NK-92 (cell line): ENCODE results near the gene LRIG2.
"Not testable (repeated sequence)": the region's sequence is repeated elsewhere in the genome, so short reads cannot be mapped to it uniquely, and the experiment has no call there.

Experiments used
- DNase-seq: peaks from one replicate; lab custom pipeline; 2025; ENCODE audit not compliant: unreplicated experiment; lab: John Stamatoyannopoulos, UW

LRIG2 gene

DNA sequence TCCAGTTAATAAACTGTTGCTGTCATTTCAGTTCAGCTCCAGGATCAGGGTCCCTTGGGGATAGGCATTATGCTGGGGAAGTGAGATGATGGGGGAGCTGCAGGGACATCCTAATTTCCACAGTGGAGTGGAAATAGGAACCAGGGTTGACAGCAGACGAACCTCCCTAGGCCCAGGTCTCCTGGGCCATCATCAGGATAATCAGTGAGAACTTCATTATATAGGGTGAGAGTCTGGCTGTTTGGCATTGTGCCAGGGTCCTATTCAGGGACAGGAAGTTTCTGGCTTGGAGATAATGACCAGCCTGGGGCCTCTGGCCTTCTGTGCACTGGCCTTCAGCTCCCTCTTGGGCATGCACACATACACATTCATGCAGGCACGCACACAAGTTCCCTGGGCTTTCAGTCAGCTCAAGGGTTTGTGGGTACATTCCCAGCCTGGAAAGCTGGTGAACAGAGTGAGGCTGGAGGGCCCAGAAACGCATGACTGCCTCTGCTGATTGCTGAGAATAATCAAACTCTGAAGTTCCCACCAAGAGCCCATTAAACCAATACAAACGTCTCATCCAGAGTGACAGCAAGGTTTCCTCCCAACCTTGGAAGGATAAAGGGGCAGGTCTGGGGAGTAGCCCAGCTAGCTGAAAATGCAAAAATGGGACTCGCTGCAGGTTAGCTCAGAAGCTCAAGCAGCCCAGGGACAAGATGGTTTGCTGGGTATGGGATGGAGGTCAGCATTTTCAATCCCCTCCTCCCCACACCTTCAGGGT is 13.9 kb upstream of the LRIG2 start:
- DNase-seq = no peak

DNA sequence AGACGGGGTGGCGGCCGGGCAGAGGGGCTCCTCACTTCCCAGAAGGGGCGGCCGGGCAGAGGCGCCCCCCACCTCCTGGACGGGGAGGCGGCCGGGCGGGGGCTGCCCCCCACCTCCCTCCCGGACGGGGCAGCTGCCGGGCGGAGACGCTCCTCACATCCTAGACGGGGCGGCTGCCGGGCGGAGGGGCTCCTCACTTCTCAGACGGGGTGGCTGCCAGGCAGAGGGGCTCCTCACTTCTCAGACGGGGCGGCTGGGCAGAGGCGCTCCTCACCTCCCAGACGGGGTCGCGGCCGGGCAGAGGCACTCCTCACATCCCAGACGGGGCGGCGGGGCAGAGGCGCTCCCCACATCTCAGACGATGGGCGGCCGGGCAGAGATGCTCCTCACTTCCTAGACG is 9.5 kb upstream of the LRIG2 start:
- not testable (repeated sequence) for DNase-seq

DNA sequence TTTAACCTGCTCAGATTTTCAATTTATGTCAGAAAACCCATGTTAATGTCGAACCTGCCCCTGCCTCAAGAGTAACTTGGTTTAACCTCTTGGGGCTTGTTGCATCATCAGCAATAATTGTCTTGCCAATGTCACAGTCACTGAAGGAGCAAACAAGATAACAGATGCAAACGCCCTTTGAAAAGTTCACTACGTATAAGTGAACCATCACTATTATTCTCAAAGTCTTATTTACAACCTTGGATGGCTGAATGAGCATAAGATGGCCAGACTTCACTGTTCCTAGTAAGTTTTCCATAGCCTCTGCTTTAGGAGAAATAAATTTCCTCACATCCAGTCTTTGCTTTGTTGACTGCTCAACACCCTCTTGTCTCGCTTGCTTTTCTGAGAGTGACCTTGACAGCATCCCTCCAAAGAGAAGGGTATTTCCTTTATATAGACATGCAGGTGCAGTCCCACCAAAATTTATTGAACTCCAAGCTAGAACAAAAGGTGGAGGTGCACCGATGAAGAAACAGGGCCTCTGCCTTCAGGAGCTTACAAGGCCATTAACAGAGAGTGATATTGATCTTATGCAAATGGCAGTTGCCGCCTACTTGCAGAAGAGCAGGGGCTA is 749 bp upstream of the LRIG2 start:
- no peak for DNase-seq

DNA sequence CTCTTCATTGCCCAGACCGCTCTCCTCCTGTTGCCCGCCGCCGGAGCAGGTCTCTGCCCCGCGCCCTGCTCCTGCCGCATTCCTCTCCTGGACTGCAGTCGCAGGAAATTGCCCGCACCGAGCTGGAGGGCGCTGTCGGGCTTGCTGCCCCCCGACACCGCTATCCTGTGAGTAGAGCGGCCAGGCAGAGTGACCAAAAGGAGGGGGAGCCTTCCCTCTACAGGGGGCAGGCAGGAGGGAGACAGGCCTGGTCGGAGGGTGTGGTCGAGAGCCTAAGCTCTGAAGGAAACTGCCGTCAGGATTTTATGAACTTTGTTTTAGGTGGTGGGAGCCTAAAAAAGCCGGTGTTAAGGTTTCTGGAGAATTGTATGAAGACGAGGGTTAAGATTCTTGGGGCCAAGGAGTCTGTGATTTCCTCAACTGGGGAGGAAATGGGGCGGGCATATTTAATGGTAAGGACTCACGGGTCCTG is 517 bp downstream of the LRIG2 start:
- no peak for DNase-seq

DNA sequence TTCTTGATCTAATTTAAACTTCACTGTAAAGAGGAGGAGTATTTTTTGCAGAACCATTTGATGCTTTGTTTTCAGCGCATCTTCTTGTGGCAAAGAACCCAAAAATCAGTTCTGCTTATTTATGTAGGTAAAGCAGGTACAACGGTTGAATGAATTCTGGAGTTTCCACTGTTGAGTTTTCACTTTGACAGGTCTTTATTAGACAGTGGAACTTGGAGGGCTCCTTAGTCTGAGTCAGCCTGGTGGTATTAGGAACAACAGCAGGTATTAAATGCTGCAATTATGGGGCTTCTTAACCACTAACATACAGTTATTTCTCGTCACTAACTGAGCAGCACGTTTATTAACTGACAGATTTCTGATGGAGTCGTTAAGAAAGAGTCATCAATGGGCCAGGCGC is 1.2 kb downstream of the LRIG2 start:
- no peak for DNase-seq

DNA sequence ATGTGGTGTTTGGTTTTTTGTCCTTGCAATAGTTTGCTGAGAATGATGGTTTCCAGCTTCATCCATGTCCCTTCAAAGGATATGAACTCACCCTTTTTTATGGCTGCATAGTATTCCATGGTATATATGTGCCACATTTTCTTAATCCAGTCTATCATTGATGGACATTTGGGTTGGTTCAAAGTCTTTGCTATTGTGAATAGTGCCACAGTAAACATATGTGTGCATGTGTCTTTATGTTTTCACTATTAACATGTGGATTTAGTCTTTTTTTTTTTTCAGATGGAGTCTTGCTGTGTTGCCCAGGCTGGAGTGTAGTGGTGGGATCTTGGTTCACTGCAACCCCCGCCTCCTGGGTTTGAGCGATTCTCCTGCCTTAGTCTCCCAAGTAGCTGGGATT is 5.0 kb downstream of the LRIG2 start:
- not testable (repeated sequence) for DNase-seq

DNA sequence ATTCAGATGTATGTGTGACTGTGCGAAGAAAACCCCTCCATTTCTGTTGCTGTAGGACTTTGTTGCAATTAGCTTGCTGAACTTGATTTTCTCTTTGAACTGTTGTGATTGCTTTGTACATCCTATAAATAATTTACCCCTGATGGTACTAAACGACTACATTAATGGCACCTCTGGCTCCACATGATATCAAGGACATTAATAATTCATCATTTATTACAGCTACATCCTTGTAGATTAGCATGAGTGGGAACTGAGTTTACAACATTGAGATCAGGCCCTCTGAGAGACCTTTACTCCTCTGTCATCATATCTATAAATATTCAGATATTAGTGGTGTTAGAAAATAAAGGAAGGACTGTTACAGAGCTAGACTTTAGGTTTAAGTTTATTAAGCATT is 13.5 kb downstream of the LRIG2 start:
- DNase-seq = no peak

DNA sequence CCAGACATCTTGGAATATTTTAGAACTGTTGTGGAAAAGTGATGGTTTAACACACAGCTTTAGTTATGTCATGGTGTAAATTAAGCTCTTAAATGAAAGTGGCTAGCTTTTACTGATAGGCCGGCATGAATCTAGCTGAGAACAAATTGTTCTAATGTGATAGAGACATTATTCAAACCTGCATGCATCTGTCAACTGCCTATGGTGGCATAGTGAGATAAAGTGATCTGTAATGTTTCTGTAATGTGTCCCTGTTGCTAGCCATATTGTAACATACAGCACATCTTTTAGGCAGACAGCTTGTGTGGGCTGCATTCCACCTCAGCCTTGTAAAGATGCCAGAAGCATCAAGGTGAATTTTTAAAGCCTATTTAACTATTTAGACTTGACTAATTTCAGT is 16.0 kb downstream of the LRIG2 start:
- DNase-seq = no peak

DNA sequence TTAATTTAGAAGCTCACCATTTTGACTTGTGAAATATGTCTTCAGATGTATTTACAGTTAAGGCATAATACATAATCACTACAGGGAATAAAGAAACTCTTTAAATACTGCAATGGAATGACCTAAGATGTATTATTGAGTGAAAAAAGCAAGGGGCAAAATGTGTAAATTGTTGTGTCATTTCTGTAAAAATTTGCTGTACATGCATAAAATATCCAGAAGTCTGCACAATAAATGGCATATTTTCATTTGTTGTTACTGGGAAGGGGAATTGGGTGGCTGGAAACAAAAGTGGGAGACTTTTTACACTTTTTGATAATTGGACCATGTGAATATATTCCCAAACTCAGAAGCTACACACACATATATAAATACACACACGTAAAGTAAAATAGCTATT is 17.1 kb downstream of the LRIG2 start:
- DNase-seq = no peak

DNA sequence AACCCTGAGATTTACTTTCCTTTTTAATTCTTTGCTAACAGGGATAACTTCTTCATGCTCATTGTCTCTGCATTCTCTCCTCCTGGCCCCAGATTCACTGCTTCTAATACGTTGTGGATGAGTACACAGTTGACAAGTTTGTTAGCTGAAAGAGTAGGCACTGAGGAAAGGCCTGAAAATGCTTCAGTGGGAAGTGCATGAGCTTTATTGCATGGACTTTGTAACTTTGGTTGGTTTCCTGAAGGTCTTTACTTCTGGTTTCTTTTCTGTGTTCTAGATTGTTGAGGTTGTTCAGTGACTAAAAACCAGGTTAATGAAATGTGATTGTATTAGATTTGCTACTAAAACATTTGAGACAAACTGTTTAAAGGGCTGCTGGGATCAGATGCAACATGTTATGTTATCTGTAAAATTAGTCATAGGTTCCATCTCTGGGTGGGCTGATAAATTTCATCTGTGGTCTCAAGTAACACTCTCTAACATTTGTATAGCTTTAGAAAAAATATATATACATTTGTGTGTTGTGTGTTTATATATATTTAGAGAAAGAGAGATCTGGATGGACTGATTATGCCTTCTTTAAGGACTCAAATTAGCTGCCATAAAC is 19.1 kb downstream of the LRIG2 start:
- DNase-seq = no peak

DNA sequence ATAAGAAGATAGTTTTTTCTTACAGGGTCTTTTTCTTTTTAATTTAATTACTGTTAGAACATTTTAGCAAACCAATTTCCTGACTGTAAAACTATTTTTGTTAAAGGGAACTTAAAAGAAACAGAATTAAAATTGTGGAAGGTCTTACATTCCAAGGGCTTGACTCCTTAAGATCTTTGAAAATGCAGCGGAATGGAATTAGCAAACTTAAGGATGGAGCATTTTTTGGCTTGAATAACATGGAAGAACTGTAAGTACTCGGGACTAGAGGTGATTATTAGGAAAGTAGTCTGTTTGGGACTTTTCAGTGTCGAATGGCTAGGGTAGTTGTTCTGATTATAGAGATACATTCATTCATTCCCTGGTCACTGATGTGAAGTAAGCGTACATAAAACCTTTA is 21.5 kb downstream of the LRIG2 start:
- no peak for DNase-seq

DNA sequence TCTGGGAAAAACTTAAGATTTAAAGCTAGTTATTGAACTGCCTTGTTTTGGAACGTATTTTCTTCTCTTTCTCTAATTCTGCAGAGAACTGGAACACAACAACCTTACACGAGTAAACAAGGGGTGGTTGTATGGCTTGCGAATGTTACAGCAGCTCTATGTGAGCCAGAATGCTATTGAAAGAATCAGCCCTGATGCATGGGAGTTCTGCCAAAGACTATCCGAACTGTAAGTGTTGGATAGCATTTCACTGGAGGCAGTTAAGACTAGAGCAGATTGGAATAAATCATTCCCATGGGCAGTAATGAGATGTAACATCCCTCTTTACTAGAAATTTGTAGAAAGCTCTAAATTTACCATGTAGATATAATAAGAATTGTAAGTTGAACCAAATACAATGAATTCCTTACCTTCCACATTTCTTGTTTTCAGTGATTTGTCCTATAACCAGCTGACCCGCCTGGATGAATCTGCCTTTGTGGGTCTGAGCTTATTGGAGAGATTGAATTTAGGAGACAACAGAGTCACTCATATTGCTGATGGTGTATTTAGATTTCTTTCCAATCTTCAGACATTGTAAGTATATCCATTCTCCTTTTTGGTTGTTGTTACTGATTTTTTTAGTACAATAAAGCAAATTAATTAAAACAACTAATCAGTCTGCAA is 22.9 kb downstream of the LRIG2 start:
- DNase-seq = no peak

DNA sequence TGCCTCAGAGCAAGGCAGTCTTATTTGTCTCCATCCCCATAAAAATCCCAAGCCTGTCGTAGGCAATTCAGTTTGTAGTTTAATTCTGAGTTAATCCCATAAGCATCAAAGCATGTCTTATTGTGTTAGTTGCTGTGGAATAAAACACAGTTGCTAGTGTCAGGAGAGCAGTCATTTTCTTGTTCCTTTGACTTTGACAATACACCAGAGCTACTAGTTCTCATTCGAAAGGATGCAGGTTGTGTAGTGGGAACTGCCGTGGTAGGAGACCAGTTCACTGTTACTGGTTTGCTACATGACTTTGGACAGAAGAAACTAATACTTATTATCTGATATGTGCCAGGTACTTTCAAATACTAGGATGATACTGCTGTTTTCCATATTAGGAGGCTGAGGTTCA is 23.5 kb downstream of the LRIG2 start:
- no peak for DNase-seq

DNA sequence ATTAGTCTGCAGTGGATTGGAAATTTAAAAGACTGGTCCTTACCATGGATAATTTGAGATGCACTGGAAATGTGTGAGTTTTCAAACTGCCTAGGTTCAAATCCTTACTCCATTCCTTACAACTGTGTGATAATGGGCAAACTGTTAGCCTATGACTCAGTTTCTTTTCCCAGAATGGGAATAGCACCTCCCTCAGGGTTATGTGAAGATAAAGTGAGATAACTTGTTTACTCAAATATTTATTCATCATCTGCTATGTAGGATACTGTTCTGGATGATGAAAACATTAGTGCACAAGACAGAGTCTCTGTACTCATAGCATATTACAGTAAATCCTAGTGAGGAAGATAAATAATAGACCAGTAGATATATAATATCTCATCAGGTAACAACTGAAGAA is 28.6 kb downstream of the LRIG2 start:
- DNase-seq = no peak

DNA sequence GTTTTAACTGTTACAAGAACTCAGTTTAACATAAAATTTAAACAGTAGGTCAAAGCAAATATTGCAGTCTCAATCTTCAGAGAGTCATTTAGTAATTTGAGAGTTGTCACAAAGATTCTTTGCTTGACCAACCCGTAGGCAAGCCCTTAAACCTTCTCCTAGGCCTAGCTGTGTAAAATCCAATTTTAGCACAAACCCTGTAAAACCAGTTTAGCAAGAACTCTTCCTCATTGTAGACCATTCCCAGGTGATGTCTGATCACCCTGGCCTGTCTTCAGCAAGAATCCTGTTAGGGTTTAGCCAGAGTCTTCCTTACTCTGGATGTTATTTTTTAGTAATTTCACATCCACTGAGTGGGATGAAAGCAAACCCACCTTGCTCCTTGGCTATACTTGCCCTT is 30.1 kb downstream of the LRIG2 start:
- DNase-seq = no peak

DNA sequence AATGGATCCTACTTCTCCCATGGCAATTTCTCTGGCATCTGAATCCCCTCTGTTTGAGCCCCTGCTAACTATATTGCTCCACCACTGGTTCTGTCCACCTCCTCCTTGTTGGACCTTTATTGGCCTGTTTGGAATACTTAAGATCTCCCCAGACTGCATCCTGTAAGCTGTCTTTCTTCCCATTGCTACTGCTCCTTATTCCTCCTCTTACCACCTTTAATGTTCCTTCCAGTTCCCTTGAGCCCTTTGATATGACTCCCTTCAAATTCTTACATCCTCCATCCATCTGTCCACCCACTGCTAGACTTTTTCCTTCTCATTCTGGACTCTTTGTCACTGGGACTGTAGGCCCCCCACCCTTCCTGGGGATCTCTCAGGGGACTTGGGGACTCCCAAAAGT is 31.0 kb downstream of the LRIG2 start:
- DNase-seq = no peak

DNA sequence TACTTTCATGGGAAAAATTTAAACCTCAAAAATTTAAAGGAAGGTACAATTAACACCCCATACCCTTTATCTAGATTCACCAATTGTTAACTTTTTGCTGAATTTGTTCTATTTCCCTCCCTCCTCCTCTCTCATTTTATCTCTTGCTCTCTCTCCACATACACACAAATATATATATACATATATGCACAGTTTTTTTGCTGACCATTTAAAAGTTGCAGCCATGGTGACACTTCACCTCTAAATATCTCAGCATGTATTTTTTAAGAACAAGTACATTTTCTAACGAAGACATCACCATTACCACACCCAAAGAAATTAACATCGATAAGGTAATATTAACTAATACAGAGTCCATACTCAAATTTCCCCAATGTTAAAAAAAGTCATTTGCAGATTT is 33.9 kb downstream of the LRIG2 start:
- DNase-seq = no peak

DNA sequence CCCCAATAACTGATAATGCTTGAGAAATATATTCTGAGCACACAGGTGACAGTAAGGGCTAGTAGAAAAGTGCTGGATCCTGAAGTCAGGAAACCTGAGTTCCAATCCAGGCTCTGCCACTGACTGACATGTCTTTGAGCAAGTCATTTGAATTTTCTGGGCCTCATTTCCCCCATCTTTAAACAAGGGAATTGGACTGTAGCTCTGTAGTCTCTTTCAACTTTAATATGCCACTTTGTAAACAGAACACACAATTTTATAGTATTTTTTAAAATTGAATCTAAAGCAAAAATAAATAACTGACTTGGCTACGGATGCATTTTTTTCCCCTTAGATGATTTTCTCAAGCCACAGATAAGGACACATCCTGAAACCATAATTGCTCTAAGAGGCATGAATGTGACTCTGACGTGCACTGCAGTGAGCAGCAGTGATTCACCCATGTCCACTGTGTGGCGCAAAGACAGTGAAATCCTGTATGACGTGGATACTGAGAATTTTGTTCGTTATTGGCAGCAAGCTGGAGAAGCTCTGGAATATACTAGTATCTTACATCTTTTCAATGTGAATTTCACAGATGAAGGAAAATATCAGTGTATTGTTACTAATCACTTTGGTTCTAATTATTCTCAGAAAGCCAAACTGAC is 37.0 kb downstream of the LRIG2 start:
- DNase-seq = no peak

DNA sequence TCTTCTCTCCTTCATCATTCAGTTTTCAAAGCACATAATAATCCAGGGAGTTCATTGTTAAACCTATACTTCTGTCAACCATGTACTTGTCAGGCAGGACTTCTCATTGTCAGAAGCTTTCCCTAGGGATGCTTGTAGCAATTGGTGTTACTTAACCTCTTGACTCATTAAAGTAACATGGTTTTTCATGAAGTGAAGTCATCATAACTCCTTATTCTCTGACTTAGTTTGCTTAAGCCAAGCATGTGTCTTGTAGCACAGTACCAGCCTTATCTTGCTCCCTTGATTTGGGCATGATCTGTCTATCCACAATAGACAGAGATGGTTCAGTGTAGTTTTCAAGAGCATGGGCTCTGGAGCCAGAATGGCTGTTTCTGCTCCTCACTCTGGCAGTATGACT is 45.3 kb downstream of the LRIG2 start:
- DNase-seq = no peak

DNA sequence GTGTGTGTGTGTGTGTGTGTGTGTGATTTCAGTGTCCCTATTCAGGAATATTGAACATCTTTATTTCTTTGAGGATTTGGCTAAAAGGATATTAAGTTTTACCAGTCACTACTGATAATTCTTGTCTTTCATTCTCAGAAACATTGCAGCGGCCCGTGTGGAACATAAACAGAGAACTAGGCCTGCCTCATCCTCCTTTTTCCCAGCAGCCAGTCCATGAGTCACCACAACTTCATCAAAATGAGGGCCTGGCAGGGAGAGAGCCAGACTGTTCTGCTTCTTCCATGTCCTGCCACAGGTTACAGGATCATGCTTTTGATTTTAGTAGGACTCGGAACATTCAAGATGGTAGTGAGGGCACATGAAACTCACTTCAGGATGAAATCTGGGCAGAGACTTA is 50.7 kb downstream of the LRIG2 start:
- no peak for DNase-seq

DNA sequence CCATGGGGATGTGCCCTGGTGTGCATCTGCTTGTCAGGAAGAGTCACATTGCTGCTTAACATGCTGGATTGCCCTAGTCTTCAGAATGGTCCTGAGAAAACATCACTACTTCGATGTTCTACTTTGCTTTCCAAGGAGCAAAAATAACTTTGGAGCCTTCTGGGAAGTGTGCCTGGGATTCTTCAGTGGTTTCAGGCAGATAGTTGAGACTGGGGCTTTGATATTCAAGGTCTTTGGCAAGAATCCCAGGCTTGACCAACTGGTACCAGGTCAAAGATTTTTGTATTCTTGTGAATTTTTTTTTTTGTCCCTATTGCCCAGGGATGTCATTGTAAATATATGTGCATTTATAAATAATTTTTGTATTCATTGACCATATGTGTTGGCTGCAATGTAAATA is 51.4 kb downstream of the LRIG2 start:
- DNase-seq = no peak
